ENCODE measurements around the gene RAB40C.

- TF ChIP-seq POLR2AphosphoS5 (IDR thresholded peaks at IDR 0.05; ENCODE audit: low read depth, low read length) (no peak), REST (IDR thresholded peaks at IDR 0.05; ENCODE audit: insufficient read depth in 1 of 2, low read depth in 2 of 2, low read length in 2 of 2) (no peak)
Observed at GRCh38 chr16:667113-667779, 77.4 kb downstream of the RAB40C start.
